CD4-positive, alpha-beta T cell treated with Interleukin-6 at 100 ng/mL for 8 hours (primary cell): ENCODE measurements around the gene PRKCA.
A peak's percentile ranks its signal among the peaks of the same experiment; 100 is the strongest.
"Not testable (repeated sequence)": the region's sequence is repeated elsewhere in the genome, so short reads cannot be mapped to it uniquely, and the experiment has no call there.

Source experiments
- DNase-seq: peaks from one replicate; pipeline ENCODE4 v3.0.0-alpha.2; 2020; ENCODE audit warnings: mixed read lengths, low spot score

Gene PRKCA

DNA sequence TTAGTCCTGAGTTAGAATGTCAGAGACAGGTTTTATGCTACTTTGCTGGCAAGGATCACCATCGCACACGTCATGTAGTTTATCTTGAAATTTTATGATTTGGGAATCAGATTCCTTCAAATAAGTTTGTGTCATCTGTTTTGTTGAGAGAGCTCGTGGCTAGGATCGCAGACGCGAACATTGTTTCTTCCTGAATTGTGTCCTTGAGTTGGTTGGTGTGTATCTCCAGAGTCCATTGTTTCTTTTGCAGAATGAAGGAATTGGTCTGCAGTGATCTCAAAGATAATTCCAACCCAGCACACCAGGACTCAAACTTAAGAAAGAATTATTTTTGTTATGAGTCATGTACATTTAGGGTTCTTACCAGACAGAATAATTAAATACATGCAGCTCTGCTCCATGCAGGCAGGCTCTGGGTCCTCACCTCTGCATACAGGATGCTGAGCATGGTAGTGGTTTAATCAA is 51.6 kb downstream of the PRKCA start:
- DNase-seq: no peak

DNA sequence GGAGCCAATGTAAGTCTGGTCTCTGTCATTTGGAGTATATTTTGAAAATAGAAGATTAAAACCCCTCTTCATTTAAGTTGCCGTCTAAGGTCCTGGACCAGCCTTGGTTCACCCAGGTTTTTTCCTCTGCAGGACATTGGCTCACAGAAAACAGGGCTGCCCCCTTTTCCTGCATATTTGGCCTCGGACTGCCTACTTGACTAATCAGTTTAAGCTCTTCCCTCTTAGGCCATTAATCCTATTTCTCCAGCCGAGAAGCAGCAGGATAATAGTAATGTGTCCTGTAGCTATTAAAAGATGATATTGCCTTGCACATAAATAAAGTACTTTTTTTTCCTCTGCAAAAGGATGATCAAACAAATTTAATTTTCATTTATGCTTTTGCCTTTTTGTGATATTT is 52.1 kb downstream of the PRKCA start:
- no peak for DNase-seq

DNA sequence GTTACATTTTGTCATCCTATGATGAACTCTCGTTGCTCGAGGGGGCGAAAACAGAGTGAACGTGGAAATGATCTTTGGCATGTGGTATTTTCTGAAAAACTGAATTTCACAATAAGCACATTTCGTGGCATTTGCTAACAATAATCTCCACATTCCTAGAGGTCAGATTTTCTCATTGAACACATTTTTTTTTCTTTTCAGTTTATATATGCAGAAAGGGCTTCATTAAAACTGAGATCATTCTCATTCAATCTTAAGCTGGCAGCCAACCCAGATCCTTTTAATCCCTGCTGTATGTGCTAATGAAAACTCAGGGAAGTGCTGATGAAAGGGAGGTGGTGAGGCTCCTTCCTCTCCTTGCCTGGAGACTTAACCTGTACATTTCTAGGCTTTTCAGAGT is 52.6 kb downstream of the PRKCA start:
- DNase-seq: no peak

DNA sequence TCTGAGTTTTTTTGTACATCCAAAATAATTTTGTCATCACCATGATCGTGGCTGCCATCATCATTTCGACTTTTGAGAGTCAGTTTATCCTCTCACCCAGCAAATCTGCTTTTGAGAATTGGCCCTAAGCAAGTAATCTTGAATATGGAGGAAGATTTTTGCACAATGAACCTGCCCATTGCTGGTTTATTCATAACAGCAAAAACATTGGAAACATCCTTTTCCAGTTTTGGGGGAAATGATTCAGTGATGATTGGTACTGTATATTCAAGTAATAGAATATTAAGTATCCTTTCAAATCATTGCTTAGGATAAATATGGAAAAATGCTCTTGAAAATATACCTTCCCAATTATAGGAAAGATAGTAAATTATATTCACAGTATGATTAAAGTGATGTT is 53.1 kb downstream of the PRKCA start:
- DNase-seq: no peak

DNA sequence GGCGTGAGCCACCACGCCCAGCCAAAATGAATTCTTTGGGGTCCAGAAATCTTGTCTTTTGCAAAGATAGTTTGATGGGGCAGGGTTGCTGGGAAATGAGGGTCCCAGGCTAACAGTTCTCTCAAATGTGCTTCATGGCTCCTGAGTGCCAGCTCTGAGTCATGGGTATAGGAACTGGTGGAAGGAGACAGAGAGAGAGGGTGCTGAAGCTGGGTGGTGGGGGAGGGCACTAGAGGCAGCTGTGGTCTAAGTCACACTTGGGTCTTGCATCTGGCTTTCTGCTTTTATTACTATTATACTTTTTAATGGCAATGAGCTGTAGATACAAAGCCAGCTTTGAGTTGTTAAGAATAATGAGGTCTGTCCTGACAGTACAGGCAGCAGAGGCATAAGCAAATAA is 54.6 kb downstream of the PRKCA start:
- DNase-seq: no peak

DNA sequence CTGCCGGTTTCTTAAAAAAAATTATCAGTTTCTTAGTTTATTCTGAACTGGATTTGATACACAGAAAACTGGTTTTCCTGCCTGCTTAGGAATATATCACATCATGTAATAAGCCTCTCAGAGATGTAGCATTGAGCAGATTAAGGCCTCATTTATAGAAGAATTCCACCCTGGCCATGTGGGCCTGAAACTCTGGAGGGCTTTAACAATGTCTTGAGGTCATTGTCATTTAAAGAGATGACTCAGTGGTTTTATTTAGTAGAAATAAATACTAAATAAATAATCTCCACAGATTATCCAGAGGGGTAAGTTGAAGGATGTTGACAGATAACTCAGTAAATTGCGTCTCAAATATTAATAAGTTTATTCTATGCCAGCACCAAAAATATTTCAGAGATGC is 56.9 kb downstream of the PRKCA start:
- DNase-seq: no peak

DNA sequence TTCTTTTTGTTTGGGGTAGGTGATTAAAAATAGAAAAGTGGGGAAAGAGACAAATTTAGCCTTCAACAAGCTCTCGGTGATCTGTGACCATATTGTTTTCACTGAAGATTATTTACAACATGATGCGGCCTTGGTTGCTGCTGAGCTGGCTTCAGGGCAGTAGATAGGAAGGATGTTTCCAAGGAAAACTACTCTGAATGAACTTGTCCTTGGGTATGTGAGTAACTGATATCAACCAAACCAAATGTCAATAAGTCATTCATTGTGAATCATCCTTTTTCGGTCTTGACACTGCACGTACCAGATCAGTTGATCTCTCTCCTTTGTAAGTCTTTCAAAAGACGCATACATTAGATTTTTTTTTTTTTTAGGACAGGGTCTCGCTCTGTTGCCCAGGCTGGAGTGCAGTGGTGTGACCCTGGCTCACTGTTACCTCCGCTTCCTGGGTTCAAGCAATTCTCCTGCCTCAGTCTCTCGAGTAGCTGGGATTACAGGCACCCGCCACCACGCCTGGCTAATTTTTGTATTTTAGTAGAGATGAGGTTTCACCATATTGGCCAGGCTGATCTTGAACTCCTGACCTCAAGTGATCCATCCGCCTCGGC is 58.6 kb downstream of the PRKCA start:
- DNase-seq: not testable (repeated sequence)

DNA sequence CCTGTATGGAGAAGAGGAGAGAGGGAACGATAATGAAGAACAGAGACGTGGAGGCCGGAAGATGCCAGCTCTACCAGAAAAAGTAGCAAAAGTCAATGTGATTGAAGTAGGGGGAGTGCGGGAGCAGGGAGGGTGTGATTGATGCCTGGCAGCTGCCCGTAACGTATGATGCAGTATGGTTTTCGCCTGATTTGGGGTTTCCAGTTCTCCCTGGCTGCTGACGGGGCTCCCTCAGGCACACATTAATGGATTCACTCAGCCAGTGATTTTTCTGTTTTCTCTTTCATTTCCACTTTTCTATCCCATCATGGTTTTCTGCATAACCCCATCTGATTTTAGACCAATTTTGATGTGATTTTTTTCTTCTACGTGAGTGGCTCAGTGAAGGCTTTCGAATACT is 62.1 kb downstream of the PRKCA start:
- DNase-seq: no peak

DNA sequence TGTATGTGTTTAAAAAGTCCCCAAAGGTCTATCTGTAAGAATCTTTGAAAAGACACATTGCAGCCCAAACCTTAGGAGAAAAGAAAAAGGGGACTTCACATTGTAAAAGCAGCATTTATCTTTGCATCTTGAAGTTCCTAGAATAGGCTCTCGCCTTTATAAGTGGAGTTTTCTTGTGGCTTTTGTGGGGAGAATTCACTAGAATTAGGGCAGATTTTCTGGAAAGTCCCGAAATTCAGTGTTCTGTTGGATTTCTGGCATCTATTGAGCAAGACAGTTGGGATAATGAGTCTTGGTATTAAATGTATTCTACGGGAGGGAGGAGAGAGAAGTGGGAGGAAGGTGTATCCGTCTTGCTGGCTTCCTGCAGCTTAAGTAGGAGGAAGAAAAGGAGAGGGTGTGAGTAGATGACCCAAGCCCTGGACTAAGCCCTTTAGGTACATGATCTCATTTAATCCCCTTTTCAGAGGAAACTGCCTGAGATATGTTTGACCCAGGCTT is 62.6 kb downstream of the PRKCA start:
- no peak for DNase-seq

DNA sequence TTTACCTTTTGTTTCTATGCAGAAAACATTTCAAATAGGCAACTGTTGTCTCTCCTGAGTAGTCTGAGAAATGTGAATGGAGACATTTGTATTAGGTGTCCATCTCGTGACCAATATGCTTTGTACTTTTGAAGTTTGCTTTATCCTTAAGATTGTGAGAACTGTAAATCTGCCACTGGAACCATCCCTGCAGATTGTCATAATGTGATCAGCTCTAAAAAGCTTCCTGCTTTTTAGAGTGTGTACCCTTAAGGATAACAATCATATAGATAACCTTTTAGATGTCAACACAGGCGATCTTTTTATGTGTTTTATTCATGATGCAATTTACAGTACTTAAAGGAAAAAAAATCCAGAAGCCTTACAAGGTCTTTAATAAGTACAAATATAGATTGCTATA is 63.5 kb downstream of the PRKCA start:
- no peak for DNase-seq

DNA sequence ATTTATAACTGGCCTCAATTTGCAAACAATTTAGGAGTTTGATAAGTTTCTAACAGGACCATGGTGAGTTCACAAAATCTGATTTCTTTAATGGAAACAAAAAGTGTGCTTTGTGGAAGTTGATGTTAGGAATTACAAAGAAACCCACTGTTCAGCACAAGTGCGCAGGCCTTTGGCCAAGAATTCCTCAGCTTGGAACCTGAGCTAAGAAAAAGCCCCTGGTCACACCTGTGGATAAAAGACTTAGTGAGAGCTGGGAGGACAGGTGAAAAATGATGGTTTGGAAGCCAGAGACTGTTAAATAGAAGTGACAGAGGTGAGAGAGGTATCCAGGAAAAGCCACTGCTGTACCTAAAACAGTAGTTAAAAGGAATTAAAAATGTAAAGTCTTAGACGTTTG is 64.7 kb downstream of the PRKCA start:
- no peak for DNase-seq

DNA sequence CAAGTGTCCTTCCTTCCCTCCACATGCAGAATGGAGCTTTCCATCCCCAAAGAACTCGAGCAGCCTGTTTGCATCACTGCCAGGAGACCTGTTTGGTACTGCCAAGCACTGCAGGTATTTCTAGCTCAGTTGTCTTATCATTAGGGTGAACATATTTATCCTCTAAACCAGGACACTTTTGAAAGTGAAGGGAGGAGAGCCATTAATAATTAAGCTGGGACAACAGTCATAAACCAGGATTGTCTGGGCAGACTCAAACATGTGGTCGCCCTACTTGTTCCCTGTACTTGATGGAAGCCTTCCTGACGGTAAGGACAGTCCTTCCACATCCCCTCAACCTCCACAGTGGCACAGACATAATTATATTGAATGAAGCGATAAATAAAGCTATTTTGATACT is 67.4 kb downstream of the PRKCA start:
- DNase-seq: no peak

DNA sequence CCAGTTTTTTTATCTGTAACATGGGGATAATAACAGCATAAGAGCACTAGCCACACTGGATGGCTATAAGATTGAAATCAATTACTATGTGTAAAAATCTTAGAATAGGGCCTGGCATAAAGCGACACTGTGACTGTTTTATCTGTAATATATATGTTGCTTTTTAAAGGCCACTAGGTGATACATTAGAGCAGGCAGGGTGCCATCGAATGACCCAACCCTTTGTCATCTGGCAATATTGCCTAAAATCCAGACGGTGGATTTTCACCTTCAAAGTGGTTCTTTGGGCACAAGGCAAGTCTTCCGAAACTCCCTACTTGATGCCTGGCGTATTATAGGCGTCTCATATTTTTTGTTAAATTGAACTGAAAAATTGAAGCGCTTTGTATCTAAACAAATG is 69.1 kb downstream of the PRKCA start:
- DNase-seq: no peak

DNA sequence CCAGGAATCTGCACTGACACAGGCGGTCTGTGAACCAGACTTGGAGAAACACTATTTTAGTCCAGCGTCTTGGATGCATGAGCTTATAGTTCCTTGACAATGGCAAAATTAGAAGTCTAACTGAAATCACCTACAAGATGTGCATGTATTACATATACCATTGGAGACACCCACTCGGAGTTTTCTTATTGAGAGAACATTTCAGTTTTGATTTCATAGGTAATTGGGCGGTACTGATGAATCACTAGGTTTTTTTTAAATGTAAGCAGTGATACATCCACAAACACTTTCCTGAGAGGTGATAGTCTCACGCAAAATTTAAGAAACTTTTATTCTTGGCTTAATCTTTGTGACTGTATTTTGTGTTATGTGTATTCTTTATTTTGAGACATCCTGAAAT is 69.8 kb downstream of the PRKCA start:
- DNase-seq: no peak

DNA sequence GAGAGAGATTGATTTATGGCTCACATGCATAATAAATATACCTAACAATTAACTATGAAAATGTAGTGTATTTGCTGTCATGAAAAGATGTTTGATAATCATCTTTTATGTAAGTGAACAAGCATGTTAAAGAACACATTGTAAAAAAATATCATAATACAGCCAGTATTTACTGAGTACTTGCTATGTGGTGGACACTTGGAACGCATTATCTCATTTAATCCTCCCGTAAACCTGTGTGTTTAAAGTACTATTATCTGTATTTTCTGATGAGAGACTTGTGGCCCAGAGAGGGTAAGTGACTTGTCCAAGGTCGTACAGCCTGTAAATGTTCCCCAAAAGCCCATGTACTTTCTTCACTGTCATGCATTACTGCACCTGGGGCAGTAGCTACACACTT is 70.7 kb downstream of the PRKCA start:
- no peak for DNase-seq

DNA sequence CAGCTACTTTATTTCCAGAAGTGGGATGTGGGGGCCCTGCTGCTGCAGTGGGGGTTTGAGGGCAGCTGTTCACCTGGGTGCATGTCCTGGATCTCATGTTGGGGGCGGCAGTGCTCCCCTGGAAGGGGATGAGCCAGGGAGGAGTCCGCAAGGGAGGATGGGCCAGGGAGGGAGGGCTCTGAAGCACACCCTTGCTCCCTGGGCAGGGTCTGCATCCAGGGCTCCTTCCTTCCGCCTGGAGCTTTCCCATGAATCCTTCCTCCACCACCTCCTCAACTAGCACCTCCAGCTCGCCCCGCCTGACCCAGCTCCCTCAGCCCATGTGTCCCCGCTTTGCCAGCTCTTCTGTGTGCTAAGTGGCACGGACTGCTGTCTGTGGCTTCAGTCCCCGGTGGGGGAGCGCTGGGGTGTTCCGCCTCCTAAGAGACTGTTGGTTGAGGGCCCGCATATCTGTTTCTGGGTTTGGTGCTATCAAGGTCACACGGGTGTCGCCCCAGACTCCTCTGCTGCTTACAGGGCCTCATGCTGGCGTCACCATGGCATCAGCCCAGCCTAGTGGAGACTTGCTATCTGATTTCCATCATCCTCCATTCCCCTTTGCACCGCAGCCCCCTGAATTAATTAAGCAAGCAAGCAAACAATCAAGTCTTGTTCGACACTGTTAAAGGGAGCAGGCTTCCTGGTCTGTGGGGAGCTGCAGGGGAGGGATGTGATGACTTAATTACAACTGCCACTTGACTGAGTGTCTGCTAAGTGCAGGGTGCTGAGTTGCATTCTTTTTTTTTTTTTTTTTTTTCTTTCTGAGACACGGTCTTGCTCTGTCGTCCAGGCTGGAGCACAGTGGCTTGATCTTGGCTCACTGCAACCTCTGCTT is 71.8 kb downstream of the PRKCA start:
- DNase-seq: peak; percentile 29

DNA sequence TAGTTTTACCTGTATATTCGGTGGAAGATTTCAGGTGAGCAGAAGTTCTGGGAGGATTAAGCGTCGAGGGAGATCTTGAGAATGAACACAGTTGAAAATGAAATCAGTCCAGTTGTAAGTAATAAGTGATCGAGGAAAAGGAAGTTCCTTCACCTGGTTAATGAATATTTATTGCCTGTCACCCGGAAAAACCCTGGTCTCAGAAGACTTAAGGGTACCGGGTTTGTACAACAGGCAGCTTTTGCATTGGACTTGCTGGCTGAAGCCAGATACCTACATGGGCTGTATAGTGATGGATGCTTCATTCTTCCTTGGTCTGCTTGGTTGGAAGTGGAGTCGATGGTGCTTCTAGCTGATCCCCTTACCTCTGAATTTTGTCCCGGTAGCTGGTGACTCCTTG is 72.7 kb downstream of the PRKCA start:
- no peak for DNase-seq

DNA sequence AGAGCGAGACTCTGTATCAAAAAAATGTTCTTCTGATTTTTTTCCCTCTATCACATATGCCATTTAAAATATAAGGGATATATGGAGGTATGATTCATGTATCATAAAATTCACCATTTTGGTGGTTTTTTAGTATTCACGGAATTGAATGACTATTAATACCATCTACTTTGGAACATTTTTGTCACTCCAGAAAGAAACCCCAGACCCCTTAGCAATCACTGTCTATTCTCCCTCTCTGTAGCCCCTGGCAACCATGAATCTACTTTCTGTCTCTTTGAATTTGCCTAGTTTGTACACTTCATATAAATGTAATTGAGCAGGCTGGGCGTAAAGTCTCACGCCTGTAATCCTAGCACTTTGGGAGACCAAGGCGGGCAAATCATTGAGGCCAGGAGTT is 75.9 kb downstream of the PRKCA start:
- DNase-seq: no peak

DNA sequence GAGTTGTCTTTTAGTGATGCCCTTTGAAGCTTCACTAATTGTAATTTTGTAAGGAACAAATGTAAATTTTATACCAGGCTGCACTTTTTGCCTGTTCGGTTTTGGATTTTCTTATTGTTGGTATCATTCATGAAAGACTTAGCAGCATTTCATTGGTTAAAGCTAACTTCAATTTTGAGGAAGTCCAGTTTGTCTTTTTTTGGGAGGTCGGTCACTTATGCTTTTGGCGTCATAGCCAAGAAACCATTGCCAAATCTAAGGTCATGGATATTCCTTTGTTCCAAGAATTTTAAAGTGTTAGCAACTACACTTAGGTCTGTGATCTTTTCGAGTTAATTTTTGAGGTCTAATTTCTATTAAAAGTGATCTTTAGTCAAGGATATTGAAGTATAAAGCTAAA is 77.1 kb downstream of the PRKCA start:
- DNase-seq: no peak

DNA sequence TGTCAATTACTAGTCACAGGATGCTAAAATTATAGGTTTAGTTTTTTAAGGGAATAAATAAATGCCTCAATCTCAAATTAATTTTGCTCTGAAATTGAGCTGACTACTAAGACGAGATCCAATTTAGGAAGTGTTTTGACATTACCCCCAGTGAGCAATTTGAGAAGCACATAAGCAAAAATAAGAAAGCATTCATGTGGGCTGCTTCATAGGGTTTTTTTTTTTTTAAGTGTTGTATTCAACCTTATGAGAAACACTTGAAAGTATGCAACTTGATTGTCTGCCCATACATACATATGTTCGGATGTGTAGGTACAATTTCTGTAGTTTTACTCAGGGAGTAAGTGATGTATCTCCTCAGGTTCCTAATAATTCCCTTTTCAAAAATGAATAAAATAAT is 77.6 kb downstream of the PRKCA start:
- no peak for DNase-seq

DNA sequence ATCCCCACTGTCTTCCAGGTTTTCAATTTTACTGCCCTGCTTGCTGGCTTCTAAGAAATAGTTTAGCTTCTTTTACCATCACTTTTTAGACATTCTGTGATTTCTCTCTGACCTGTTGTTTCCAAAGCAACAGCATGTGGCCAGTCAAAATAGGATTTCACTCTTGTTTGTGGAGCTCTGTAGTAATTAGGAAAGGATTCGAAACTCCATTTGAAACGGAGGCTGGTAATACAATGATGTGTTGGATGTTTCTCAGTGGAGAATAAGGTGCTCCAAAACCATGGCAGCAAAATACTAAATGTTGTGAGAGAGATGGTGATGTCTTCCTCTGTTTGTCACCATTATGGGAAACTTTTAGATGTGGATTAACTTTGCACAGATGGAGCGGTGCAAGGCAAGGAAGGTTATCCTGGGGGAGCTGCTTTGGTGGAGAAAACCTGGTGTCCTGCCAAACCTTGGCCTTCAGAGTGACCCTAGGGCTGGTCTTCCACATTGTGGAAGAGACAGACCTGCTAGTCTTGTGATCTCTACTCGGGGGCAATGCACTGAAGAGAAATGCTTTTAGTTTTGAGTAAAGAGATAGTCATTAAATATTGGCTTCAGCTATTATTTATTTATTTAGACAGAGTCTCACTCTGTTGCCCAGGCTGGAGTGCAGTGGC is 79.4 kb downstream of the PRKCA start:
- DNase-seq: no peak

DNA sequence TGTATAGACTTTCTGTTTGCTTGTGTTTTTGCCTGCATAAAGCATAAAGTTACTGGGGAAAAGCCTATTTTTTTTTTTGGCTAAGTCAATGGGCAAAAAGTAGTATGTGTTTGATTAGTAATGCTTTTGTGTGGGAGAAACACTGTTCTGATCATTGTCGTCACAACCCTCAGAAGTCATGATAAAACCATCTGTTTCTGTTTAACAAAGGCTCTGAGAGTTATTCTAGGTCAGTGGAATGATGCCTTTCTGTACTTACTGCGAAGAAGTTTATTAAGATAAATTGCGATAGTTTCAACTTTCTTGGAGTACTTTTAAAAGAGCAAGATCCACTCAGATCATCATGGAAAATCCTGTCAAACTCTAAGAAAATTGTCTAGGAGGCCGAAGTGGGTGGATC is 80.9 kb downstream of the PRKCA start:
- no peak for DNase-seq
